ENCODE results near the gene ABAT. TPM values are rescaled to one million over a fixed set of nuclear protein-coding genes. Genes with fewer than 3 reads are reported as not detected.

Gene ABAT
- total RNA-seq, 1 experiment from 2014 or later, result 7.3 TPM

DNA sequence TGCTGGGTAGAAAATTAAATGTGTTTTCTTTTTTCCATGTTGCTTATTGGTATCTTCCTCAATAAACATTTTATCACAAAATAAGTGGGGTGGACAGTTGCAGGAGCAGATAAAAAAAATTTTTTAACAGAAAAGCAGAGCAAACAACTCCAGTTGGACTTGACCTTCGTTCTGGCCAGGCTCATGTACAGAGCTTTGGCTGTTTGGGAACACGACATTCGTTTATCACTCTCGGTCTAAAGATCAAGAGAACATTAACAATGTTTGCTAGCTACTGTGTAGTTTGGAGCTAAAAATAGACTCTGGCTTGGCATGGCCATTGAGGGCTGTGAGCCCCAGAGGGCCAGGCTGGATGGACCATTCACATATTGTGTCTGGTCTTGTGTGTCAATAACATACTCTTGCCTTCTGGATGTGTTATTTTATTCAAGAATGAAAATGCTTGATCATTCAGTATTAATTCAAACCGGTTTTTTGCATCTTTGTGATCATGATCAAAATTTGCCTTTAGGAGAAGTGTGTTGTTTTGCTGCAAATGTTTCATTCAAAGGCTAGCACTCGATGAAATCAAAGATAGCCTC, 66.4 kb downstream of the ABAT start:
- Histone ChIP-seq H2BK20ac (ENCODE audit: low read depth, low read length, poor library complexity, severe bottlenecking) (no peak overlapping the region), H2BK120ac (ENCODE audit: low read depth, low read length, poor library complexity, severe bottlenecking) (no peak overlapping the region), H4K5ac (ENCODE audit: insufficient read length, low read depth, low read length) (no peak overlapping the region), H3K56ac (ENCODE audit: insufficient read length, low read depth, low read length) (no peak overlapping the region), H3K27ac (ENCODE audit: insufficient read length, low read depth, low read length) (no peak overlapping the region), H3K79me1 (ENCODE audit: insufficient read depth, low read depth, low read length, poor library complexity, severe bottlenecking) (no peaks in the 10 kb centered on the region), H3K79me2 (ENCODE audit: insufficient read depth, low read length) (no peaks in the 10 kb centered on the region), H3K14ac (ENCODE audit: insufficient read depth, low read length) (no peak overlapping the region), H2BK12ac (ENCODE audit: insufficient read length, low read depth, low read length) (no peak overlapping the region), H3K23ac (ENCODE audit: insufficient read length, low read depth, low read length) (no peak overlapping the region), H2BK15ac (ENCODE audit: low read depth, low read length) (no peak overlapping the region), H3K4me2 (ENCODE audit: insufficient read depth, insufficient read length, low read length) (no peak overlapping the region), H2BK5ac (ENCODE audit: insufficient read length, low read length) (no peak overlapping the region), H3T11ph (ENCODE audit: low read length) (no peak overlapping the region), H2AFZ (ENCODE audit: low read length) (no peak overlapping the region), H4K8ac (replicated peaks; ENCODE audit: insufficient read length, low read depth, low read length) (no peak overlapping the region), H4K91ac (ENCODE audit: insufficient read length, low read depth, low read length) (no peak overlapping the region), H3K9ac (ENCODE audit: extremely low read depth, insufficient read length, low read length) (no peak overlapping the region), H4K20me1 (ENCODE audit: control insufficient read depth, insufficient read depth, insufficient read length) (no peaks in the 10 kb centered on the region), H2AK5ac (ENCODE audit: insufficient read length, low read length) (no peak overlapping the region), H3K4me1 (ENCODE audit: insufficient read depth, low read length) (no peaks in the 10 kb centered on the region), H3K27me3 (ENCODE audit: insufficient read depth, low read length) (no peaks in the 10 kb centered on the region), H3K4ac (ENCODE audit: low read depth, low read length) (no peak overlapping the region), H3K18ac (ENCODE audit: insufficient read length, low read depth, low read length) (no peak overlapping the region), H3K9me3 (ENCODE audit: control insufficient read depth, low read depth, low read length) (no peaks in the 10 kb centered on the region), H3K23me2 (ENCODE audit: insufficient read length, low read depth, low read length, poor library complexity, severe bottlenecking) (no peaks in the 10 kb centered on the region)
- H3K36me3 Mint-ChIP-seq (ENCODE audit: insufficient read depth in 1 of 3, low read depth in 3 of 3), result peaks cover 1 to 5% (median 2%) of the 10 kb centered on the region in 3 experiments; a peak in 4 of 7 replicates
- H3K27me3 Mint-ChIP-seq (ENCODE audit: low read depth), result peaks cover 6% of the 10 kb centered on the region
- no peak overlapping the region for H3K27ac Mint-ChIP-seq
- H3K4me1 Mint-ChIP-seq, result peaks cover 4 to 5% of the 10 kb centered on the region in 2 experiments; a peak in 2 of 4 replicates
- H3K4me3 Mint-ChIP-seq, result no peak overlapping the region
- no CpG with 5 or more reads among the region's 6 CpGs for WGBS (ENCODE audit: extremely low coverage, insufficient read length, low lambda C conversion rate)
- TF ChIP-seq, protein P1, sequence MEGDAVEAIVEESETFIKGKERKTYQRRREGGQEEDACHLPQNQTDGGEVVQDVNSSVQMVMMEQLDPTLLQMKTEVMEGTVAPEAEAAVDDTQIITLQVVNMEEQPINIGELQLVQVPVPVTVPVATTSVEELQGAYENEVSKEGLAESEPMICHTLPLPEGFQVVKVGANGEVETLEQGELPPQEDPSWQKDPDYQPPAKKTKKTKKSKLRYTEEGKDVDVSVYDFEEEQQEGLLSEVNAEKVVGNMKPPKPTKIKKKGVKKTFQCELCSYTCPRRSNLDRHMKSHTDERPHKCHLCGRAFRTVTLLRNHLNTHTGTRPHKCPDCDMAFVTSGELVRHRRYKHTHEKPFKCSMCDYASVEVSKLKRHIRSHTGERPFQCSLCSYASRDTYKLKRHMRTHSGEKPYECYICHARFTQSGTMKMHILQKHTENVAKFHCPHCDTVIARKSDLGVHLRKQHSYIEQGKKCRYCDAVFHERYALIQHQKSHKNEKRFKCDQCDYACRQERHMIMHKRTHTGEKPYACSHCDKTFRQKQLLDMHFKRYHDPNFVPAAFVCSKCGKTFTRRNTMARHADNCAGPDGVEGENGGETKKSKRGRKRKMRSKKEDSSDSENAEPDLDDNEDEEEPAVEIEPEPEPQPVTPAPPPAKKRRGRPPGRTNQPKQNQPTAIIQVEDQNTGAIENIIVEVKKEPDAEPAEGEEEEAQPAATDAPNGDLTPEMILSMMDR (conservative IDR thresholded peaks at IDR 0.05), result no peak
- no peak for DNase-seq
- peaks cover 2% of the 10 kb centered on the region in 2 experiments; a peak in 4 of 5 replicates for H3K9me3 Mint-ChIP-seq
